Measurements from ENCODE around the gene FUT7.

- TF ChIP-seq CTCF (conservative IDR thresholded peaks at IDR 0.05 in 1 of 2, IDR thresholded peaks at IDR 0.05 in 1 of 2; ENCODE audit: low read depth in 1 of 2, low read length in 2 of 2) (no peak), EZH2 (IDR thresholded peaks at IDR 0.05; ENCODE audit: low read length, missing control alignments) (no peak)
These were observed 21.8 kb downstream of the FUT7 start for GRCh38 chr9:137009938-137010732.
